H54 (cell line): ENCODE data around the gene CTSV.
A peak's percentile ranks its signal among the peaks of the same experiment; 100 is the strongest.
"Not testable (repeated sequence)": the region's sequence is repeated elsewhere in the genome, so short reads cannot be mapped to it uniquely, and the experiment has no call there.

Experiments
- DNase-seq: peaks from one replicate; pipeline ENCODE4 v3.0.0; 2011; ENCODE audit warnings: low spot score, mixed read lengths; ENCODE audit not compliant: insufficient read length
- FAIRE-seq: peaks from 3 replicates; lab custom pipeline; 2011; peaks lifted over from hg19 to GRCh38; lab: Jason Lieb, UNC
- POLR2A ChIP-seq: IDR thresholded peaks from 2 replicates; pipeline ENCODE4 v1.6.1; 2011; ENCODE audit warnings: low read depth, mild to moderate bottlenecking, low read length

The CTSV gene

DNA sequence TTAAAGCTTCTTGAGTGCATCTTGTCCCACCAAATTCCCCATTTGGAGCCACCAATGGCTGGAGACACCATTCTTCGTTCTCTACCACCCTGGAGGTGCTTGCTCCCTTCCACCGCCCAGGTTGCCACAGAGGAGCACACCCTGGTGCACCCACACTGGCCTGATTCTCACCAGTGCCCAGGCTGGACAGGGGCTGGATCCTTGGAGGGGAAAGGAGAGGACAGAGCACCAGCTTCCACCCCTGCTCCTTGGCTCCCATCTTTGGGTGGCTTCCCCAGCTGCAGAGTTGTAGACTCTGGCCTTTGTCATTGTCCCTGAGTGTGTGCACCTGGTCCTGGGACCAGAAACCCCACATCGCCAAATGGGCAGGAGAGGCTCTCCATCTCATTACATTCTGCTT is 21.9 kb upstream of the CTSV start:
- no peak for FAIRE-seq
- TF ChIP-seq POLR2A, result no peak
- DNase-seq, result no peak

GRCh38 chr9:97059626-97060025 is 20.7 kb upstream of the CTSV start:
- peak; percentile 77 for FAIRE-seq
- DNase-seq, result peak; percentile 78
- no peak for TF ChIP-seq POLR2A

DNA sequence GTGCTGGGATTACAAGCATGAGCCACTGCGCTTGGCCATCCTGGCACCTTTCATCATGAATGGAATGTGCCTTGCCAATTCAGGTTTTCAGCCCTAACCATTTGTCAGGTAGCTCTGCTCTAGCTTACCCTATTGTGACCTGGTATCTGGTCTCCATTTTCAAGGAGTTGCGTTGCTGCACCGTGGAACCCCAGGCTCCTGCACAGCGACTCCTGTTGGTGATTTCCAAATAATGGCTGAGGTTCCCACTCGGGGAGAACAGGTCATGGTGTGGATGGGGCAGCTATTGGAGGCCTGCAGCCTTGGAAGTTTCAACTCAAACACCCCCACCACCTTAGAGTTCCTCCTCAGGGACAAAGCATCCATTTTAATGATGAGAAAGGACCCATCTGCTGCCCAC is 18.7 kb upstream of the CTSV start:
- DNase-seq (no peak), FAIRE-seq (no peak)
- no peak for TF ChIP-seq POLR2A

GRCh38 chr9:97055891-97056290 is 16.9 kb upstream of the CTSV start:
- not testable (repeated sequence) for DNase-seq, FAIRE-seq

DNA sequence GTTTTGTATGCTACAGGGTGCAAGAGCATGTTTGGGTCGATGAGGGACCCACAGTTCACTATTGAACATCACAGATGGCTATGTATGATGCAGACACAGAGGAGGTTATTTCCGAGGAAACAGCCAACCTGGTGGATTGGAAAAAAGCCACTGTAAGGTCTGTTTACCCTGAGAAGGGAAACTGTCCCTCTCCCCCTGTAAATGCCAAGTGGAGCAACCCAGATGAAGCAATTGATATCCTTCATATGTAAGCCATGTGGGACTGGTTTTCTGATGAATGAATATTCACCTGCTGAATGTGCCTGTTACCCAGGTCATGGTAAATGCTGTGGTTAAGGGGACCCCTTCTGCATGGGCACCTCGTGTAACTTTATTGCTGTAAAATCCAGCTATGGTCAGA is 14.8 kb upstream of the CTSV start:
- FAIRE-seq (no peak), DNase-seq (no peak)
- TF ChIP-seq POLR2A, result no peak

GRCh38 chr9:97052735-97053134 is 13.8 kb upstream of the CTSV start:
- no peak for TF ChIP-seq POLR2A
- DNase-seq (no peak), FAIRE-seq (no peak)

GRCh38 chr9:97046228-97046627 is 7.3 kb upstream of the CTSV start:
- DNase-seq, result peak; percentile 86
- FAIRE-seq, result peak; percentile 95
- TF ChIP-seq POLR2A, result no peak

DNA sequence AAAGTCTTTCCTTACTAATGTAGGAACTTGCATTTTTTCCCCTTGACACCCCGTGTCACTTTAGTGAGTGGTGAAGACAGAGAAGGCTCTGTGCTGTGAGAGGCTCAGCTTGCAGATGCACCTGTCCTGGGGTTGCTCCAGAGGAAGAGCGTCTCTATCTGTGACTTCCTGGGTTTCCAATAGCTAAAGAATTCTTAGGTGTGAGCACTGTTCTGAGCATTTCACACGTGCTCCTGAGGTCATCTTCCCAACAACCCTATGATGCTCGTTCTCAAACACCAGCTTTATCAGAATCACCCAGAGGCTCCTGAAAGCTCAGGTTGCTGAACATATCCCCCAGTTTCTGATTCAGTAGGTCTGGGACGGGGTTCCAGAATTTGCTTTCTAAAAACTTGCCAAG is 6.4 kb upstream of the CTSV start:
- FAIRE-seq, result no peak
- TF ChIP-seq POLR2A, result no peak
- DNase-seq, result no peak

- no peak for FAIRE-seq
- no peak for DNase-seq
- TF ChIP-seq POLR2A, result no peak
Measured at GRCh38 chr9:97041898-97042297, 3.0 kb upstream of the CTSV start.

DNA sequence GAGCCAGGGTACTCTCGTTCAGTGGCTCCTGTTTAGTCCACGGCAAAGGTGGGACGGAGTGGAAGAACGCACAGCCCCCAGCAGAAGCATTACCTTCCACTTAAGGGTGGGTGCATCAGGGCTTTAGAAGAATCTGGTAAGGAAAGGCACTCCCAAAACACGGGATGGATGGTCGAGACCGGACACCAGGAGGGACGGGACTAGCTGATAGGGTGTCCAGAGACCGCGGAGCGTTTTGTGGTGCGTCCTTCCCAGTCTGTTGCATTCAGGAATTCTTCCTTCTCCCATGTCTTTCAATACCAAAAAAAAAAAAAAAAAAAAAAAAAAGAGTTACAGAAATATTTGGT is 545 bp upstream of the CTSV start:
- TF ChIP-seq POLR2A, result no peak
- FAIRE-seq, result peak; percentile 36
- peak; percentile 66 for DNase-seq

GRCh38 chr9:97023505-97023904 is 15.4 kb downstream of the CTSV start:
- DNase-seq, FAIRE-seq: not testable (repeated sequence)

DNA sequence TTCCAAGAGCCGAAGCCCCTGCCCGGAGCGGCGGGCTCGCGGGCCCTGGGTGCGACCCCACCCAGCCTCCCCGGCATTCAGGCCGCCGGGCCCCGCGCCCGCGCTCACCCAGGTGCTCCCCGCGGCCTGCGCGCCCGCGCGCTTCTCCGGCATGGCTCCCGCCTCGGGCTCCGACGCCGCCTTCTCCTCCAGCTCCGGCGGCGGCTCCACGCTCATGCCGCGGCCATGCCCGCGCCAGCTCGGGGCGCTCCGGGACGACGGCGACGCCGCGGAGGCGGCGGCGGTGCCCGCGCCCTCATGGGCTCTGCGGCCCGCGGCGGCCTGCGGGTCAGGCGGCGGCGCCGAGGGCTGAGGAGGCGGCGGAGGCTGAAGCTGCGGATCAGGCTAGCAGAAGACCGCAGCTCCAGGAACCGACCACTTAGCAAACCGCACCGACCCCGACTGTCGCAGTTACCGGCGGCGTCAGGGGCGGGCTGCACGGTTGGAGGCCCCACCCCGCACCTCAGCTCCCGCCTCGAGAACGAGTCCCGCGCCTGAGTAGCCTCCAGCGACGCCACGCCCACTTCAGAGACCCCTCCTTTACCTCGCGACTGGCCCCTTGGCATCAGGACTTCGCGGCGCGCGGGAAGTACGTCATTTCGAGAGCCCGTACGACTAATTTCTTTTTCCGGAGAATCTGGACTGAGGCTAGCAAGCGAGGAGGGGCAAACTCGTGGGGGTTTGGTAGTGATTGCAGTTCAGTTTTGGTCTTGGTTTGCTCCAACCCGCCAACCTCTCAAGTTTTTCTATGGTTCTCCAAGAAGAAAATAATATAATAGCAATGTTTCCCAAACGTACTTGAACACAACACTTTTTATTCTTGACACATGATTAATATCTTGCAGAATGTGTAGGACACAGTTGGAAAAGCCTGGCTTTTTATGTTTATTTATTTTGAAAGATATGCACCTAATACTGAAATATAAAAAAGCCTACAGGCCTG is 25.5 kb downstream of the CTSV start:
- FAIRE-seq, result peak; percentile 97
- peak; percentile 69 for TF ChIP-seq POLR2A
- peak; percentile 53 for DNase-seq

GRCh38 chr9:97012617-97013016 is 26.3 kb downstream of the CTSV start:
- FAIRE-seq, result peak; percentile 93
- not testable (repeated sequence) for DNase-seq

GRCh38 chr9:97002195-97002594 is 36.7 kb downstream of the CTSV start:
- not testable (repeated sequence) for FAIRE-seq, DNase-seq

DNA sequence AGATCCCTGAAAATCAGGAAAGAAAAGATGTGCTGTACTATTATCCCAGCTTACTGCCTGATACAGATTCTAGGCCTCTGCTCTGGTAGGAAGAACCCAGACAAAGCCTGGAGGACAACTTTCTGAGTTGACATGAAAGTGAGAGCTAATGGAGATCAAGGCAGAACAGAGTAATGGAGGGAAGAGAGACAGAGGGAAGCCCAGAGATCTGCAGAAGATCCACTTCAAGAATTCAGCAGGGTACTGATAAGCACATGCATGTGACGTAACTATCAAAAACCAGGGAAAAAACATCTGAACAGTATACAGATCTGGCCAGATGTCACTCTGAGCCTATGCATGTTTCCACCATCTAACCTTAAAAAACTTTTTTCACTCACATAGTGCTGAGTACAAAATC is 37.6 kb downstream of the CTSV start:
- DNase-seq, result not testable (repeated sequence)
- FAIRE-seq, result peak; percentile 98

- DNase-seq, result not testable (repeated sequence)
- peak; percentile 97 for FAIRE-seq
Measured at GRCh38 chr9:97000139-97000787, 38.7 kb downstream of the CTSV start.

GRCh38 chr9:96999733-97000132 is 39.2 kb downstream of the CTSV start:
- FAIRE-seq, DNase-seq: not testable (repeated sequence)

DNA sequence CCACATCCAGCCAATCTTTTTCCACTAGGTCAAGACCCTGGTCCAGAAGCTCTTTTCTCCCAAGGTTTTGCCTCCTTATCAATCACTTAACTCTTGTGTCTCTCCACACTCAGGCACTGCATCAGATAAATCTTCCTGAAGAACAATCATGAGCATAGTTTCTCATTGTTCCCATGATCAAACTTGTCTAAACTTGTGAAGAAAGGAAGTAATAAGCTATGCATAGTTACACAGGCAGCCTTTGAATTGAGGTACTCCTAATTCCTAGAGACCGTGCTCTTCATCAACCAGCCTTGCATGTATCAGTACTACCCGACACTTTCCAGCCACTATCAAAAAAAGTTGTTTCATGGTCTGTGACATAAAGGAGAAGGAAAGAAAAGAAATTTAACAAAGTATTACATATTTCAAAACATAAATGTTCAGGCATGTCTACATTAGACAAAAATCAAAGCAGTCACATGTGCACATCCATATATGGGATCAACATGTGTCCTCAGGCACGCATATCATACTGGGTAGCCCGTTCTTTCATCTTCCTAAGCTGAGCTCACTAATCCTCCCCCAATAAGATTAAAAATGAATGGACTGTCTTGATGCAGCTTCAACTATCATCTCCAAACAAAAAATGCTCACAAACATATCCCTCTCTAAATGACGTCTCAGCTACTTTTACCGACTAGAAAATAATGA is 41.8 kb downstream of the CTSV start:
- peak; percentile 81 for FAIRE-seq
- DNase-seq, result not testable (repeated sequence)

GRCh38 chr9:96994531-96995016 is 44.4 kb downstream of the CTSV start:
- FAIRE-seq, result peak; percentile 96
- DNase-seq, result not testable (repeated sequence)
